RWPE2 (cell line): ENCODE measurements around the gene HRH2.

Source experiments
- ATAC-seq: fragments of 200-7000 bp; cut with Tn5 transposase; 3 replicates; pipeline ENCODE4 v1.9.1; 2021; ENCODE audit warnings: low read depth
- DNase-seq: peaks from one replicate; pipeline ENCODE4 v3.0.0-alpha.2; 2020; ENCODE audit warnings: low spot score
- H3K27ac ChIP-seq: fragments of 450-650 bp; 2 replicates; pipeline ENCODE4 v1.5.1; 2017; ENCODE audit warnings: mild to moderate bottlenecking; ENCODE audit not compliant: poor library complexity, severe bottlenecking
- H3K27me3 ChIP-seq: fragments of 250-450 bp; sonication (Bioruptor Pico); 2 replicates; pipeline ENCODE4 v1.5.1; 2021; ENCODE audit warnings: mild to moderate bottlenecking, moderate library complexity; ENCODE audit not compliant: insufficient read depth, poor library complexity, severe bottlenecking
- H3K36me3 ChIP-seq: fragments of 250-450 bp; sonication (Bioruptor Pico); 2 replicates; pipeline ENCODE4 v1.5.1; 2020; ENCODE audit warnings: low read depth, mild to moderate bottlenecking, moderate library complexity
- H3K4me1 ChIP-seq: fragments of 250-450 bp; sonication (Bioruptor Pico); 2 replicates; pipeline ENCODE4 v1.5.1; 2021; ENCODE audit warnings: mild to moderate bottlenecking, moderate library complexity; ENCODE audit not compliant: insufficient read depth, poor library complexity, severe bottlenecking
- H3K4me3 ChIP-seq: fragments of 250-450 bp; sonication (Bioruptor Pico); 2 replicates; pipeline ENCODE4 v1.5.1; 2021; ENCODE audit warnings: mild to moderate bottlenecking, moderate library complexity; ENCODE audit not compliant: severe bottlenecking
- H3K9me3 ChIP-seq: fragments of 250-450 bp; sonication (Bioruptor Pico); 2 replicates; pipeline ENCODE4 v1.5.1; 2021; ENCODE audit warnings: mild to moderate bottlenecking, moderate library complexity; ENCODE audit not compliant: severe bottlenecking
- TF ChIP-seq, protein P1 (sequence below): fragments of 450-650 bp; IDR thresholded peaks from one replicate; pipeline ENCODE4 v1.5.1; 2017; ENCODE audit warnings: mild to moderate bottlenecking, moderate library complexity; ENCODE audit not compliant: poor library complexity, severe bottlenecking

The HRH2 gene

DNA sequence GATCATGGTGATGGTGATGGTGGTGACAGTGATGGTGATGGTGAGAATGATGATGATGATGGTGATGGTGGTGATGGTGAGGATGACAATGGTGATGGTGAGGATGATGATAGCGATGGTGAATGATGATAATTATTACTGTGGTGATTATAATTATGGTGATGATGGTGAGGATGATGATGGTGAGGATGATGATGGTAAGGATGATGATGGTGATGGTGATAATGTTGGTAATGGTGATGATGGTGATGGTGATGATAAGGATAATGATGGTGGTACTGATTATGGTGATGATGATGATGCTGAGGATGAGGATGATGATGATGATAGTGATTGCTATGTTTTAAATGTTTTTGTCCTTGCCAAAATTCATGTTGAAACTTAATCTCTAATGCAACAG lies 37.3 kb upstream of the HRH2 start:
- TF ChIP-seq, protein P1, sequence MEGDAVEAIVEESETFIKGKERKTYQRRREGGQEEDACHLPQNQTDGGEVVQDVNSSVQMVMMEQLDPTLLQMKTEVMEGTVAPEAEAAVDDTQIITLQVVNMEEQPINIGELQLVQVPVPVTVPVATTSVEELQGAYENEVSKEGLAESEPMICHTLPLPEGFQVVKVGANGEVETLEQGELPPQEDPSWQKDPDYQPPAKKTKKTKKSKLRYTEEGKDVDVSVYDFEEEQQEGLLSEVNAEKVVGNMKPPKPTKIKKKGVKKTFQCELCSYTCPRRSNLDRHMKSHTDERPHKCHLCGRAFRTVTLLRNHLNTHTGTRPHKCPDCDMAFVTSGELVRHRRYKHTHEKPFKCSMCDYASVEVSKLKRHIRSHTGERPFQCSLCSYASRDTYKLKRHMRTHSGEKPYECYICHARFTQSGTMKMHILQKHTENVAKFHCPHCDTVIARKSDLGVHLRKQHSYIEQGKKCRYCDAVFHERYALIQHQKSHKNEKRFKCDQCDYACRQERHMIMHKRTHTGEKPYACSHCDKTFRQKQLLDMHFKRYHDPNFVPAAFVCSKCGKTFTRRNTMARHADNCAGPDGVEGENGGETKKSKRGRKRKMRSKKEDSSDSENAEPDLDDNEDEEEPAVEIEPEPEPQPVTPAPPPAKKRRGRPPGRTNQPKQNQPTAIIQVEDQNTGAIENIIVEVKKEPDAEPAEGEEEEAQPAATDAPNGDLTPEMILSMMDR, result no peak
- no peak overlapping the region for H3K27ac ChIP-seq
- H3K4me3 ChIP-seq, result no peak overlapping the region
- ATAC-seq, result no peak
- H3K4me1 ChIP-seq, result no peaks in the 10 kb centered on the region
- H3K27me3 ChIP-seq, result no peaks in the 10 kb centered on the region
- no peaks in the 10 kb centered on the region for H3K9me3 ChIP-seq
- H3K36me3 ChIP-seq, result no peaks in the 10 kb centered on the region
- no peak for DNase-seq

DNA sequence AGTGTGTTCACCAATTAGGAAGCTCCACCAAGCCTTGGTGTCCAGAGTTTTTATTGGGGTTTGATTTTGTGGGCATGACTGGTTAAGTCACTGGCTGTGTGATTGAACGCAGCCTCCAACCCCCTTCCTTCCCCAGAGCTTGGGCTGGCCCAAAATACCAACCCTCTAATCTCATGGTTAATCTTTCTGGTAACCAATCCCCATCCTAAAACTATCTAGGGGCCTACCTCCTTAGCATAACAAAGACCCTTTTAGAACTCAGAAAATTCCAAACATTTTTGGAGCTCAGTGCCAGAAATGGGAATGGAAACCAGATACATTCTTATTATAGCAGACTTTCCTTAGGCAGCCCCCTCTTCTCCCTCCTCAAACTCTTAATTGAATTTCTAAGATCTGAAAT lies 35.9 kb upstream of the HRH2 start:
- no peaks in the 10 kb centered on the region for H3K4me1 ChIP-seq
- no peak overlapping the region for H3K27ac ChIP-seq
- H3K4me3 ChIP-seq, result no peak overlapping the region
- TF ChIP-seq, protein P1, result no peak
- H3K9me3 ChIP-seq, result no peaks in the 10 kb centered on the region
- H3K27me3 ChIP-seq, result no peaks in the 10 kb centered on the region
- DNase-seq, result no peak
- no peaks in the 10 kb centered on the region for H3K36me3 ChIP-seq
- ATAC-seq, result no peak

DNA sequence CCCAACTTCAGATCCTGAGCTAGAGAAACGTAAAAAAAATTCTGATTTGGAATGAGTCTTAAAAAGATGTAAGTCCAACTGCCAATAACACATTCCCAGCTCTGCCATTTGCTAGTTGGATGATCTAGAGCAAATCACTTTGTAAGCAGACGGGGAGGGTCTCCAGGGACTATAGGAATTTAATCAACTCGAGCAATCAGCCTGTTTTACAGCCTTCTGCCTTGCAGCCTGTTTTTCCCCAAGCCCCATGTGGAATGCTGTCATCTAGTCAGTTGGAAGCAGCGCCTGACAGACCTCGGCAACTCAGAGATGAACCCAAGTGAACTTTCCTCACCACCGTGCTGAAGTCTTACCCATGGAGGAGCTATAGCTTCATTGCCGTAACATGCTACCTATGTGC lies 34.8 kb upstream of the HRH2 start:
- no peak overlapping the region for H3K27ac ChIP-seq
- ATAC-seq (no peak), DNase-seq (no peak)
- H3K4me3 ChIP-seq, result no peak overlapping the region
- no peaks in the 10 kb centered on the region for H3K4me1 ChIP-seq
- no peaks in the 10 kb centered on the region for H3K9me3 ChIP-seq
- H3K36me3 ChIP-seq, result no peaks in the 10 kb centered on the region
- TF ChIP-seq, protein P1, result no peak
- no peaks in the 10 kb centered on the region for H3K27me3 ChIP-seq

DNA sequence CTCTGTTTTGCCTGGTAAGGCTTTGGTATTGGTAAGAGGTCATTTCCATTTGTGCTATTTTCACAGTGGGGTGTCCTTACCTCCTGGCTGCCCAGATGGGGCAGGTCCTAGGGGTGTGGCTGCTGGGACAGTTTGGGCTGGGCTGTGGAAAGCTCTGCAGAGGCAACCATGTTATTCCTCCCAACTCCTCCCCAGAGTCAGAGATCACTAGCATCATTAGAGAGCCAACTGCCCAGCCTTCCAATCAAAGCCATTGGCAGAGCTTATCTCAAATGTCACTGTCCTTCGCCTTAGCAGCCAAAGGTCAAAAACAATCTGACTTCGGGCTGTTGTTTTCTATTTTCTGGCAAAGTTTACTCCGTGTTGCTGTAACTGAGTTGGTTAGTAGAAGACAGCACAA lies 33.6 kb upstream of the HRH2 start:
- H3K4me3 ChIP-seq, result no peak overlapping the region
- H3K4me1 ChIP-seq, result no peaks in the 10 kb centered on the region
- no peaks in the 10 kb centered on the region for H3K36me3 ChIP-seq
- DNase-seq (no peak), ATAC-seq (no peak)
- H3K27me3 ChIP-seq, result no peaks in the 10 kb centered on the region
- H3K9me3 ChIP-seq, result no peaks in the 10 kb centered on the region
- TF ChIP-seq, protein P1, result no peak
- H3K27ac ChIP-seq, result no peak overlapping the region

DNA sequence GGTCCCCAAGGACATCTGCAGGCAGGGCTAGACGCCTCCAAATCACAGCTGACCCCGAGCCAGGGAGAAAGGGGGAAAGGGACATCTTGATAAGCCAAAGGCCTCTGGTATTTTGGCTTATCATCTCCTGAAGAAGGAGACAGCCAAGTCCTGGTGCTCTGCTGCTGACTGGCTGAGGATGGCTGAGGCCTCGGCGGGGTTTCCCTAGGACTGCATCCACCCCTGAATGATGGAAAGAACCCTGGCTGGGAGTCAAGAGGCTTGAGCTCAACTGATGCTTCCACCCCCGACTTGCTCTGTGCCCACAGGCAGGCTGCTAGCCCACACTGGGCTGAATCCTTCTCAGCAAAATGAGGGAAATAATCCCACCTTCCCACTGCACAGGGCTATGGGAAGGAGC lies 30.9 kb upstream of the HRH2 start:
- no peak overlapping the region for H3K27ac ChIP-seq
- H3K36me3 ChIP-seq, result no peaks in the 10 kb centered on the region
- no peak overlapping the region for H3K4me3 ChIP-seq
- H3K27me3 ChIP-seq, result no peaks in the 10 kb centered on the region
- no peaks in the 10 kb centered on the region for H3K9me3 ChIP-seq
- ATAC-seq (no peak), DNase-seq (no peak)
- TF ChIP-seq, protein P1, result no peak
- no peaks in the 10 kb centered on the region for H3K4me1 ChIP-seq
